HCT116 (cell line): ENCODE results near the gene OTOG.

Source experiments
- ELF1 ChIP-seq: IDR thresholded peaks from 2 replicates; pipeline ENCODE4 v1.6.1; 2012; ENCODE audit warnings: low read depth, borderline replicate concordance
- EZH2 ChIP-seq: fragments of 200-600 bp; sonication (generic); IDR thresholded peaks from 2 replicates; pipeline ENCODE4 v1.6.1; 2017; ENCODE audit warnings: antibody characterized with exemption, mixed run types
- EZH2phosphoT487 ChIP-seq: fragments of 200-600 bp; IDR thresholded peaks from 2 replicates; pipeline ENCODE4 v1.6.1; 2018; ENCODE audit warnings: antibody characterized with exemption, borderline replicate concordance
- POLR2AphosphoS5 ChIP-seq: IDR thresholded peaks from 2 replicates; pipeline ENCODE4 v1.6.1; 2011; ENCODE audit warnings: mild to moderate bottlenecking, low read depth, low read length, moderate library complexity
- RAD21 ChIP-seq: IDR thresholded peaks from 2 replicates; pipeline ENCODE4 v1.6.1; 2012; ENCODE audit warnings: low read depth, mild to moderate bottlenecking
- ZFX ChIP-seq: fragments of 450-650 bp; IDR thresholded peaks from 2 replicates; pipeline ENCODE4 v1.6.1; 2017
- ZNF274 ChIP-seq: fragments of 200-500 bp; sonication (Bioruptor generic); IDR thresholded peaks from 2 replicates; pipeline ENCODE4 v1.6.1; 2014; ENCODE audit warnings: mild to moderate bottlenecking, low read depth, low read length, inconsistent platforms
- TF ChIP-seq, protein P1 (sequence below), 3 experiments: fragments of 200-600 bp in 1 of 3; sonication (generic) in 1 of 3; IDR thresholded peaks in 2 of 3; conservative IDR thresholded peaks in 1 of 3; 2 replicates each; pipeline ENCODE4 v1.5.1; 2012 to 2017; ENCODE audit warnings: low read depth in 2 of 3, low read length in 2 of 3, antibody characterized with exemption in 1 of 3, borderline replicate concordance in 1 of 3, control low read depth in 1 of 3, mild to moderate bottlenecking in 1 of 3, mixed read lengths in 1 of 3, mixed run types in 1 of 3, moderate library complexity in 1 of 3; ENCODE audit not compliant: insufficient read depth in 1 of 3
- TF ChIP-seq, protein P2 (sequence below): IDR thresholded peaks from 2 replicates; pipeline ENCODE4 v1.6.1; 2012
- TF ChIP-seq, protein P3 (sequence below): IDR thresholded peaks from 2 replicates; pipeline ENCODE4 v1.6.1; 2011; ENCODE audit warnings: mild to moderate bottlenecking, low read length, moderate library complexity; ENCODE audit not compliant: insufficient replicate concordance; ENCODE audit errors: extremely low read depth
- TF ChIP-seq, protein P4 (sequence below): IDR thresholded peaks from 2 replicates; pipeline ENCODE4 v1.6.1; 2012

- TF ChIP-seq, protein P1, sequence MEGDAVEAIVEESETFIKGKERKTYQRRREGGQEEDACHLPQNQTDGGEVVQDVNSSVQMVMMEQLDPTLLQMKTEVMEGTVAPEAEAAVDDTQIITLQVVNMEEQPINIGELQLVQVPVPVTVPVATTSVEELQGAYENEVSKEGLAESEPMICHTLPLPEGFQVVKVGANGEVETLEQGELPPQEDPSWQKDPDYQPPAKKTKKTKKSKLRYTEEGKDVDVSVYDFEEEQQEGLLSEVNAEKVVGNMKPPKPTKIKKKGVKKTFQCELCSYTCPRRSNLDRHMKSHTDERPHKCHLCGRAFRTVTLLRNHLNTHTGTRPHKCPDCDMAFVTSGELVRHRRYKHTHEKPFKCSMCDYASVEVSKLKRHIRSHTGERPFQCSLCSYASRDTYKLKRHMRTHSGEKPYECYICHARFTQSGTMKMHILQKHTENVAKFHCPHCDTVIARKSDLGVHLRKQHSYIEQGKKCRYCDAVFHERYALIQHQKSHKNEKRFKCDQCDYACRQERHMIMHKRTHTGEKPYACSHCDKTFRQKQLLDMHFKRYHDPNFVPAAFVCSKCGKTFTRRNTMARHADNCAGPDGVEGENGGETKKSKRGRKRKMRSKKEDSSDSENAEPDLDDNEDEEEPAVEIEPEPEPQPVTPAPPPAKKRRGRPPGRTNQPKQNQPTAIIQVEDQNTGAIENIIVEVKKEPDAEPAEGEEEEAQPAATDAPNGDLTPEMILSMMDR (IDR thresholded peaks at IDR 0.05 in 2 of 3, conservative IDR thresholded peaks at IDR 0.05 in 1 of 3; ENCODE audit: borderline replicate concordance in 1 of 3, insufficient read depth in 1 of 3, low read depth in 2 of 3, low read length in 2 of 3), result no peak
- TF ChIP-seq EZH2, result no peak
- no peak for TF ChIP-seq ELF1
- TF ChIP-seq RAD21, result no peak
- TF ChIP-seq EZH2phosphoT487, result no peak
- no peak for TF ChIP-seq ZNF274
- no peak for TF ChIP-seq ZFX
- TF ChIP-seq, protein P2, sequence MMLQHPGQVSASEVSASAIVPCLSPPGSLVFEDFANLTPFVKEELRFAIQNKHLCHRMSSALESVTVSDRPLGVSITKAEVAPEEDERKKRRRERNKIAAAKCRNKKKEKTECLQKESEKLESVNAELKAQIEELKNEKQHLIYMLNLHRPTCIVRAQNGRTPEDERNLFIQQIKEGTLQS, result no peak
- TF ChIP-seq, protein P3, sequence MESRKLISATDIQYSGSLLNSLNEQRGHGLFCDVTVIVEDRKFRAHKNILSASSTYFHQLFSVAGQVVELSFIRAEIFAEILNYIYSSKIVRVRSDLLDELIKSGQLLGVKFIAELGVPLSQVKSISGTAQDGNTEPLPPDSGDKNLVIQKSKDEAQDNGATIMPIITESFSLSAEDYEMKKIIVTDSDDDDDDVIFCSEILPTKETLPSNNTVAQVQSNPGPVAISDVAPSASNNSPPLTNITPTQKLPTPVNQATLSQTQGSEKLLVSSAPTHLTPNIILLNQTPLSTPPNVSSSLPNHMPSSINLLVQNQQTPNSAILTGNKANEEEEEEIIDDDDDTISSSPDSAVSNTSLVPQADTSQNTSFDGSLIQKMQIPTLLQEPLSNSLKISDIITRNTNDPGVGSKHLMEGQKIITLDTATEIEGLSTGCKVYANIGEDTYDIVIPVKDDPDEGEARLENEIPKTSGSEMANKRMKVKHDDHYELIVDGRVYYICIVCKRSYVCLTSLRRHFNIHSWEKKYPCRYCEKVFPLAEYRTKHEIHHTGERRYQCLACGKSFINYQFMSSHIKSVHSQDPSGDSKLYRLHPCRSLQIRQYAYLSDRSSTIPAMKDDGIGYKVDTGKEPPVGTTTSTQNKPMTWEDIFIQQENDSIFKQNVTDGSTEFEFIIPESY, result no peak
- no peak for TF ChIP-seq POLR2AphosphoS5
- TF ChIP-seq, protein P4, sequence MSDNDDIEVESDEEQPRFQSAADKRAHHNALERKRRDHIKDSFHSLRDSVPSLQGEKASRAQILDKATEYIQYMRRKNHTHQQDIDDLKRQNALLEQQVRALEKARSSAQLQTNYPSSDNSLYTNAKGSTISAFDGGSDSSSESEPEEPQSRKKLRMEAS, result no peak
Measured at GRCh38 chr11:17601256-17601671, 54.2 kb downstream of the OTOG start.
